SIG-M5 treated with dmso at 0.1 percent for 504 hours (cell line): ENCODE data around the gene ZSCAN18.
"Not testable (repeated sequence)": the region's sequence is repeated elsewhere in the genome, so short reads cannot be mapped to it uniquely, and the experiment has no call there.

Source experiments
- DNase-seq: peaks from one replicate; lab custom pipeline; 2025; ENCODE audit not compliant: unreplicated experiment; lab: John Stamatoyannopoulos, UW

The ZSCAN18 gene, protein sequence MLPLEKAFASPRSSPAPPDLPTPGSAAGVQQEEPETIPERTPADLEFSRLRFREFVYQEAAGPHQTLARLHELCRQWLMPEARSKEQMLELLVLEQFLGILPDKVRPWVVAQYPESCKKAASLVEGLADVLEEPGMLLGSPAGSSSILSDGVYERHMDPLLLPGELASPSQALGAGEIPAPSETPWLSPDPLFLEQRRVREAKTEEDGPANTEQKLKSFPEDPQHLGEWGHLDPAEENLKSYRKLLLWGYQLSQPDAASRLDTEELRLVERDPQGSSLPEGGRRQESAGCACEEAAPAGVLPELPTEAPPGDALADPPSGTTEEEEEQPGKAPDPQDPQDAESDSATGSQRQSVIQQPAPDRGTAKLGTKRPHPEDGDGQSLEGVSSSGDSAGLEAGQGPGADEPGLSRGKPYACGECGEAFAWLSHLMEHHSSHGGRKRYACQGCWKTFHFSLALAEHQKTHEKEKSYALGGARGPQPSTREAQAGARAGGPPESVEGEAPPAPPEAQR

DNA sequence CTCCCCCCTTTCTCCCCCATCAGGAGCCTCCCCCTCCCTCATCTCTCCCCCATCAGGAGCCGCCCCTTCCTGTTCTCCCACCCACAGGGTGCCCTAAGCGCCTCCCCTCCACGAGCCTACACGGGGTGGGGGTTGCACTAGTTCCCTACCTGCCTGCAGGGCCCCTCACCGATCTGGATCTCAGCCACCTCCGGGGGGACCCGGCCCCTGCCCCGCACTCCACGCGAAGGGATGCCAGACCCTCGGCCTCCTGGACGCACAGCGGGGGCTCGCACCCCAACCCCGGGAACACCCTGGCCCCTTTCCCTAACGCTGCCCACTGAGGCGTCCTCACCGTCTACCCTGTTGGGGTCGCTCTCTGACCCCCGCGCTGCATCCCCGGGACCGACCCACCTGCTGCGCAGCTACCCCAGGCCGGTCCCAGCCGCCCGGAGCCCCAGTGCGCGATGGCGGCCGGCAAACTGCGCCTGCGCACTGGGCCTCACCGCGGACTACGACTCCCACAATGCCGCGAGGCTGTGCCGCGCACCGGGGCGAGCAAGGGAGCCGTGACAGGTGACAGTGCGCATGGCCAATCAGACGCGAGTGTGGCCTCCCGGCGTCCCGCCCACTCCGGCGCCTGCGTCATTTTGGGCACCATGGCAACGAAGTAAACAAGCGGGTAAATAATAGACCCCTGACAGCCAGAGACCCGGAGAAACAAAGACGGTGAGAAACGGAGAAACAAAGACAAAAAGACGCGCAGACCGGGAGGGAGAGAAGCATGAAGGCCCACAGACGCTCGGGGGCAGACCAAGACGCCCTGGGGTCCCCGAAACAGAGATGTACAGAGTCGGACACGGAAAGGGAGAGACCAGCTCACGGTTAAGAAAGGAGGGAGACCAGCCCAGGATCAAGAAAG lies at the start of gene ZSCAN18:
ZSCAN18 (minus strand) TSS at position 451 of the 901 bp plus-strand sequence. CDS start 7,964 bp downstream, outside the sequence.
- no peak for DNase-seq

DNA sequence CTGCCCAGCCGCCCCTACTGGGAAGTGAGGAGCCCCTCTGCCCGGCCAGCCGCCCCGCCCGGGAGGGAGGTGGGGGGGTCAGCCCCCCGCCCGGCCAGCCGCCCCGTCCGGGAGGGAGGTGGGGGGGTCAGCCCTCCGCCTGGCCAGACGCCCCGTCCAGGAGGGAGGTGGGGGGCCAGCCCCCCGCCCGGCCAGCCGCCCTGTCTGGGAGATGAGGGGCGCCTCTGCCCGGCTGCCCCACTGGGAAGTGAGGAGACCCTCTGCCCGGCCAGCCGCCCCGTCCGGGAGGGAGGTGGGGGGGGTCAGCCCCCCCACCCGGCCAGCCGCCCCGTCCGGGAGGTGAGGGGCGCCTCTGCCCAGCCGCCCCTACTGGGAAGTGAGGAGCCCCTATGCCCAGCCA lies 49.4 kb upstream of the ZSCAN18 start:
- DNase-seq, result not testable (repeated sequence)

DNA sequence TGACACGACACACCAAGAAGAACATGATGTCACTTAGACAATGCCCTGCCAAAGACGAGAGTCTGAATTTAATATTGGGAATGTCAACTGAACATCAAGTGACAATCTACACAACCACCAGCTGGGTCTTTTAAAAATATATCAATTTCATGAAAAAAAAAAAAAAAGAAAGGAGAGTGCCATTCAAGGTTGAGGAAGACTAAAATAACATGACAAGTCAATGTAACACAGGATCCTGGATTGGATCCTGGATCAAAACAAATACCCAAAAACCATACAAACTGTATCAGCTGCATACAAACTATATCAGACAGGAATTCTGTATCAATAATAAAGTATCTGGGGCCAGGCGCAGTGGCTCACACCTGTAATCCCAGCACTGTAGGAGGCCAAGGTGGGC lies 47.8 kb upstream of the ZSCAN18 start:
- no peak for DNase-seq

DNA sequence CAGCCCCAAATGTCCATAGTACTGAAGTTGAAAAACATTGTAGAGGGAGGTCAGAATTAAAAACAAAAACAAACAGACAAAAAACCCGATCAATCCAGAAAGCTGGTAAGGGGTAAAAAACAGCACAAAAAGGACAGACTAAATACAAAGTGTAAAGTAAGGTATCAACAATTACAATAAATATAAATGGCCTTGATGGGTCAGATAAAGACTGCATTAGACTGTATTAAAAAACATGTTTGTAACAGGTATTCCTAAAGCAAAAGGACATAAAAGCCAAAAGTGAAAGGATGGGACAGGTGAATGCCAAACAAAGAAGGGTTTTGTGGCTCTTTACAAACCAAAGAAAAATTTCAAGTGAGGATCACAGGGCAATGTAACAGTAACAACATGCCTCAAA lies 36.2 kb upstream of the ZSCAN18 start:
- DNase-seq, result no peak

DNA sequence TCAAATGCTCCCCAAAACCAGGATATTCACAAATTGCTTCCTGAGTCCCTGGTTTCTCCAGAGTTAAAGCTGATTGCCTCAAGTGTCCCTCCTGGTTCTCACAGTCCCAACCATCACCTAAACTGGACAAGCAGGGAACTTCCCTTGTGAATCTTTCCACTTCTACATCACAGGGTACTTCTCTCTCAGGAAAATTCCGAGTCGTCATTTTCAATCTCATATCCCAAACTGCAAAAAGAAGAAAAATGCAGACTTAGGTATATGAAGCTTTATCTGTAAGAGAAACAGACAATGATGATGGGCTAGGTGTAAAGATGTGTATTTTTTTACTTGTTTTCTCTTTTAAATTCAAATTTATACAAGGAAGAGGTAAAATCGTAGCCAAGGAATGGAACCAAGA lies 31.3 kb upstream of the ZSCAN18 start:
- DNase-seq, result no peak

DNA sequence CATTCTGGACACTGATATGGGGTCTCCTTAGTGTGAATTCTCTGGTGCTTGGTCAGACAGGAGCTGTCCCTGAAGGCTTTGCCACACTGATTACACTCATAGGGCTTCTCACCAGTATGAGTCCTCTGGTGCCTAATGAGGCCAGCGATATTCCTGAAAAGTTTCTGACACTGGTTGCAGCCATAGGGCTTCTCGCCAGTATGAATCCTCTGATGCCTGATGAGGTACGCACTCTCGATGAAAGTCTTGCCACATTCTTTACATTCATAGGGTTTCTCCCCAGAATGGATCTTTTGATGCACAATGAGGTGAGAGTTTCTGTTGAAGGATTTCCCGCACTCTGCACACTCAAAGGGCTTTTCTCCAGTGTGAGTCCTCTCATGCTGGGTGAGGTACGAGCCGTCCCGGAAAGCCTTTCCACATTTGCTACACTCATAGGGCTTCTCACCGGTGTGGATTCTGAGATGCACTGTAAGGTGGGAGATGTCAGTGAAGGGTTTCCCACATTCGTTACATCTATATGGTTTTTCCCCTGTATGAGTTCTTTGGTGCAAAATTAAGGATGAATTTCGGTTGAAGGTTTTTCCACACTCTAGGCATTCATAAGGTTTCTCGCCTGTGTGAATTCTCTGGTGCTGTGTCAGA lies 30.1 kb upstream of the ZSCAN18 start:
- DNase-seq, result no peak

DNA sequence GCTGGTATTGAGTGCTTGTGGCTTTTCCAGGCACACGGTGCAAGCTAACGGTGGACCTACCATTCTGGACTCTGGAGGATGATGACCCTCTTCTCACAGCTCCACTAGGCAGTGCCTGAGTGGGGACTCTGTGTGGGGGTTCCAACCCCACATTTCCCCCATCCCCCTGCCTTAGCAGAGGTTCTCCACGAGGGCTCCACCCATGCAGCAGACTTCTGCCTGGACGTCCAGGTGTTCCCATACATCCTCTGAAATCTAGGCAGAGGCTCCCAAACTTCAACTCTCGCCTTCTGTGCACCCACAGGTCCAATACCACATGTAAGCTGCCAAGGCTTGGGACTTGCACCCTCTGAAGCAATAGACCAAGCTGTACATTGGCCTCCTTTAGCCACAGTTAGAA lies 25.3 kb upstream of the ZSCAN18 start:
- no peak for DNase-seq

DNA sequence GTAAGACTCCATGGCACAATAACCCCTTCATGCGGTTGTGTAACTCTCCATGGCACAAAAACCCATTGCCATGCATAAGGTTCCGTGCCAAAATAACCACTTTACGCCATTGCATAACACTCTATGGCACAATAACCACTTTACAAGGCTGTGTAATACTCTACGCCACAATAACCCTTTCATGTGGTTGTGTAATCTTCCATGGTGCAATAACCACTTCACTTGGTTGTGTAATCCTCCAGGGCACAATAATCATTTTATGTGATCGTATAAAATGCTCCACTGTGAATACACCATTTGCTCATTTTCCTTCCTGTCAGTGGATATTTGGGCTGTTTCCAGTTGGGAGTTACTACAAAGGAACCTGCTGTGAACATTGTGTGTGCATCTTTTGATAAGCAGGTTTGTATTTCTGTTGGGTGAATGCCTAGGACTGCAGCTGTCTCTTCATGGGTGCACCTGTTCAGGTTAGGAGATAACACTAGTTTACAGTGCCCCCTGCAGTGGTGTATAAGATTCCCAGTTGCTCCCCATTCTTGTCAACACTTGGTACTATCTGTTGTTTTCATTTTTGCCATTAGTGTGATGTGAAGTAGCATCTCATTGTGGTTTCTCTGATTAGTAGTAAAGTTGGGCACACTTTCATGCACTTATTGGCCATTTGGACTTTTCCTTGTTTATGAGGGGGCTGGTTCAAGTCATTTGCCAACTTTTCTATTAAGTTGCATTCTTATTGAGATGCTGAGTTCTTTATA lies 21.1 kb upstream of the ZSCAN18 start:
- DNase-seq, result no peak

DNA sequence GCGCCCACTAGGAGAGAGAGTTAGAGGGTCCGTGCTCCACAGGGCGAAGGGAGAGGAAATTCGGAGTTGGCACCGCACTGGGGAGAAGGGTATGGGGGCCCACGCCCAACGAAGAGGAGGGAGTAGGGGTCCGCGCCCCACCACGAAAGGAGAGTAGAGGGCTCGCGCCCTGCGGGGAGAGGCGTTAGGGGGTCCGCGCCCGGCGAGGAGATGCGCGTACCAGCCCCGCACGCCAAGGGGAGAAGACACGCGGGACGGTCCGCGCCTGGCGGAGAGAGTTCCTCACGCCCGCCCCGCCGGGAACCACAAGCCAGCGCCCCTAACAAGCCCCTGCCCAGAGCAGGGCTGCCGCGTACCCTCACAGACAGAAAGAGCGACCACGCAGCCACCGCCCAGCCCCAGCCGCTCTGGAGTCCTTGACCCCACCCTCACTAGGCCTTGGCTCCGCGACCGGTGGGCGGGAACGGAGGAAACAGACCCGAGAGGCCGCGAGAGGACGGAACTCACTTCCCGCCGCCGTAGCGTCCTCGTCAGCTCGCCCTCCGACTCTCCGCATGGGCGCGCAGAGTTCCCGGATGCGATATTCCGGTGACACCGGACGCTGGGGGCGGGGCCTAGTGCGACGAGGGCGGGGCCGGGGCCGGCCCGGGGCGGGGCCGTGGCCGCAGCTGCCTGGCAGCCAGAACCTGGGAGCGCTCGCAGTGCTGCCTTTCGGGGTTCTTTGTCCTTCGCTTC lies 20.0 kb upstream of the ZSCAN18 start:
- DNase-seq, result no peak

DNA sequence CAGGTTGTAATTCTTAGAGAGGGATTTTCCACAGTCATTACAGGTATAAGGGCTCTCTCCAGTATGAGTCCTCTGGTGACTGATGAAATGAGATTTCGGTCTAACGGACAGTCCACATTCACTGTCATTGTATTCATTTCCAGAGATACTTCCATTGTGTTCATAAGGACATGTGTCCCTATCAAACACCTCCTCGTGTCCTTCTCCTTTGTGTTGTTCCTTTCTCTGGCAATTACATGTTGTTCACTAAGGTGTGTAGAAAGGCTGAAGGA lies 10.5 kb upstream of the ZSCAN18 start:
- no peak for DNase-seq

DNA sequence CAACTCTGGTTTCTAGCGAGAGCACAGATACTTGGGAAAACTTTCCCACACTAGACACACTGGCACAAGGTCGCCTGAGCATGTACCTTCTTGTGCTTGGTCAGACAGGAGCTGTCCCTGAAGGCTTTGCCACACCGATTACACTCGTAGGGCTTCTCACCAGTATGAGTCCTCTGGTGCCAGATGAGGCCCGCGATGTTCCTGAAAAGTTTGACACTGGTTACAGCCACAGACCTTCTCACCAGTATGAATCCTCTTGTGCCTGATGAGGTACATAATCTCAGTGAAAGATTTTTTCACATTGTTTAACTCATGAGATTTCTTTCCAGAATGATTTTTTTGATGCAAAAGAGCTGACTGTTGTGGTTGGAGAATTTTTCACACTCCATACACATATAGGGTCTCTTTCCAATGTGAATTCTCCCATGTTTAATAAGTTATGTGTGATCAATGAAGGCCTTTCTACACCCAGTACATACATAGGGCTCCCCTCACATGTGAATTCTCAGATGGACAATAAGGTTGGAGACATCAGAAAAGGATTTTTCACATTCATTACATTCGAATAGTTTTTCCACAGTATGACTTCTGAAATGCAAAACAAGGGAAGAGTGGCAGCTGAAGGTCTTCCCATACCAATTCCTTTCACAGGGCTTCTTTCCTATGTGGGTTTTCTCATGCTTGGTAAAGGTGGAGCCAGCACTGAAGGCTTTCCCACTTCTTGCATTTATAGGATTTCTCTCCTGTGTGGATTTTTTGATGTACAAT lies 9.9 kb upstream of the ZSCAN18 start:
- DNase-seq, result no peak

DNA sequence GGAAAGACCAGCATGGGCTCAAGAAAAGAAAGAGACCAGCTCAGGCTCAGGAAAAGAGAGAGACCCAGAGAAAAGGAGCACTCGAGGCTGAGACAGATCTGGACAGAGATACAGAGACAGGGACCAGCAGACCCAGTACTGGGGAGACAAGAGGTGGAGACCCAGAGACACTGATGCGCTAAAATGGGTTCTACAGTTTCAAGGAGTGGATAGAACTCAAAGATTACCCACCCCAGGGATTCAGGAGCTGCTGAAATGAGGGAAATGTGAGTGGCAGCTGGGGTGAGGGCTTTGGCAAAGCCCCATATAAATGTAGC lies 609 bp upstream of the ZSCAN18 start:
- DNase-seq, result no peak

DNA sequence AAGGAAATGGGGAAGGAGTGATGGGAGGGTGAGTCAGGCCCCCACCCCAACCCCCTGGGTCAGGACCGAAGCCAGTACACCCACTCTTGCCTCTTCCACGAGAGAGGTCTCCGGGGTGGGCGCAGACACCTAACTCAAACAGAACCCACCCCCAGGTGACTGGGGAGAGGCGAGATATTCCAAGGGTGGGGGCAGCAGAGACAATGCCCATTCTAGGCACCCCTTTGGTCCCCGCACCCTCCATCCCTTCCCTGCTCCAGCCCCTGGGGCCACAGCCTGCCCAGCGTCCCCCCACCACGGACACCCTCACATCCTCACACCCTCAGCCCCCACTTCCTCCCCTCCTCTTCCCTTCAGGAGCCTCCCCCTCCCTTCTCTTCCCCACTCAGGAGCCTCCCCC lies 682 bp downstream of the ZSCAN18 start:
- no peak for DNase-seq

DNA sequence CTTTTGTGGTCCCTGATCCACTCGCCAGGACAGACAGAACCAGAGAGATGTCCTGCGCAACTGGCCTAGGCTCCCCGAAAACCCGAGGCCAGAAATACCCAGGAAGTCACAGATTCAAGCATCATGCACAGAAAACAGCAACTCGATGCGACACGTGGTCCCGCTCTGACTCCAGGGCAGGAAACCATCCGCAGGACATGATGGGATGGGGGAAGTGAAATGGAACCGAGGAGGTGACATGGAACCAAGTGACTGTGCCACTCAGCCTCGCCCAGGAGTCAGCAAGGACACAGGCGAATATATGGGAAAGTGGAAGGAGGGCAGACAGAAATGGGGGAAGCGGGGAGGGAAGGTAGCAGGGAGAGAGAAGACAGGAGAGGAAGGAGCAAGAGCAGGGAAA lies 1.1 kb downstream of the ZSCAN18 start:
- DNase-seq, result no peak

DNA sequence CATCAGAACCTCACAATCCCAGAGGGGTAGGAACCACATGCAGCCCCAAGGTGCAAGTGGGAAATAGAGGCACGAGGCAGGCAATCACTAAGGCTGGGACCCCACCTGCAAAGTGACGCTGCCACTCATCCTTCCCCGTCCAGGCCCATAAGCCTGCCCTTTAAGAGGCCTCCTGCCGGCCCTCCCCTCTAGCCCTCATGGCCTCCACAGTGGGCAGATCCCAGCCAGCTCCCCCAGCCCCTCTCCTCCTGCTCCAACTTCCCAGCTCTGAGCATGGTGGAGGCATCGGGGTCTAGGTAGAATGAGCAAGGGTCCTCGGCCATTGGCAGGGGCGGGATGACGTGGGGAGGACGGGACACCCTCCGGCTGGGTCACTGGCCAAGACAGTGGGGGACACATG lies 2.7 kb downstream of the ZSCAN18 start:
- DNase-seq, result no peak

DNA sequence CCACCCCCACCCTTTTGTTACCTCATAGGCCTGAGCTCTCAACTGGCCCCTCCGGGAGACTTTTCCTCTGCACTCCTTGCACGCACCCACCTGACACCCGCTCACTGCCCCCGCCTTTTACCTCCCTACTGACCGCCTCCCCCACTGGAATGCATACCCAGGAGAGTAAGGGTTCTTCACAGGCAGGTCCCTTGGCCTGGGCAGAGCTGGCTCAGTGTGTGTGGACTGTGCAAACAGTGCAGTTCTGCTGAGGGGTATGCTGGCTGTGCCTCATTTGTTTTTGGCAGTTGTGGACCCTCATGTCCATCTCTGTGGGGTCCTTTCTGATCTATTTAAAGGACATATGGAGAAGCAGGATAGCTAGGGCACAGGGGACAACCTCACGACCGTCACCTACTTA lies 5.0 kb downstream of the ZSCAN18 start:
- no peak for DNase-seq

DNA sequence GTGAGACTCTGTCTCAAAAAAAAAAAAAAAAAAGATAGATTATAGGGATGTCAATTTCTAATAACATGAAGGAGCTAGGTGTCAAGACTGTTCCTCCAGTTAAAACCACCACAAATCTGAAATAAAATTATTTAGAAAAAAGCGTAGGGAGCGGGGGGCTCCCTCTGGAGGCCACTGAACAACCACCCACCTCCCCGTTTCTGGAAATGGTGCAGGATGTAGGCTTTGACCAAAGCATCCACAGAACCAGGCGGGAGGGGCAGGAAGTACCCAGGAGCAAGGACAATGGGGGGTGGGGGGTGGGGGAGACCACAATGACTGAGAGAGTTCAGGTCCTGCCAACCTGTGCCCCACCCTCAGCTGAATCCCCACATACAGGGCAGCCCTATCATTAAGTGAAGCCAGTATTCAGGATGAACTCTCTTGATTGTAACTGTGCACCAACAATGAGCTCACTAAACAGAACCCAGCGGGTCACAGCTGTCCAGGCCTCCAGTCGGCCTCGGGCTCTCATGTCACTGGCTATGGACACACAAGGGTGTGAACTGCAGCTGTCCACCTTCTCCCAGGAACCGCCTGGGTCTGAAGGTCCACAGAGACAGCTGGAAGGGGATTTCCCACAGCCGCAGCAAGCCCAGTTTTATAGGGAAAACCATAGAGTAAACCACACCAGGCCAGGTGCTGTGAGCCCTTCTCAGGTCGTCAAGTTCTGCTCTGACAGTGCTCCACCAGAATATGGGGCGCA lies 6.6 kb downstream of the ZSCAN18 start:
- no peak for DNase-seq

DNA sequence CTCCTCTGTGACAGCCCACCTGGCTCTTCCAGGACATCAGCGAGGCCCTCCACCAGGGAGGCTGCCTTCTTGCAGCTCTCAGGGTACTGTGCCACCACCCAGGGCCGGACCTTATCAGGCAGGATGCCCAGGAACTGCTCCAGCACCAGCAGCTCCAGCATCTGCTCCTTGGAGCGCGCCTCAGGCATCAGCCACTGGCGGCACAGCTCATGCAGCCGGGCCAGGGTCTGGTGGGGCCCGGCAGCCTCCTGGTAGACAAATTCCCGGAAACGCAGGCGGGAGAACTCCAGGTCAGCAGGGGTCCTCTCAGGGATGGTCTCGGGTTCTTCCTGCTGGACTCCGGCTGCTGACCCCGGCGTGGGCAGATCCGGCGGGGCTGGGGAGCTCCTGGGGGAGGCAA lies 8.2 kb downstream of the ZSCAN18 start:
- no peak for DNase-seq

DNA sequence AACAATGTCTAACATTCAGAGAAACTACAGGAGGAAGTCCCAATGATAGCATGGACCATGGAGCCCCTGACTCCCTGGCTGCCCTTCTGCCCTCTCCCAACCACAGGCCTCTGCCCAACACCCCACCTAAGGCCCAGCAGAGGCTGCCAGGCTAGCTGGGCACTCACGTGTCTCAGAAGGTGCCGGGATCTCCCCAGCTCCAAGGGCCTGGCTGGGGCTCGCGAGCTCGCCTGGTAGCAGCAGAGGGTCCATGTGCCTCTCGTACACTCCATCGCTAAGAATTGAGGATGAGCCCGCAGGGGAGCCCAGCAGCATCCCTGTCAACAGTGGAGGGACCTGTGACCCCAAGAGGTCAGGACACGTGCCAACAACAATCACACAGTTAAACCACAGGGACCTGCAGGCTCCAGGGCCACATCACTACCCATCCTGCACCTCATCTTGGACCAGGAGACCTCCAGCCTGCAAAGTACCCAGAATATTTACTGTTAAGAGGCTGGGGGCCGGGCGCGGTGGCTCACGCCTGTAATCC lies 9.4 kb downstream of the ZSCAN18 start:
- DNase-seq, result no peak
